ENCODE results near the gene CACNA1B. TPM values are rescaled to one million over a fixed set of nuclear protein-coding genes. Genes with fewer than 3 reads are reported as not detected.

Gene CACNA1B
- total and polyA plus RNA-seq, 2 of the 13 experiments (the other 11 are each of a cell fraction or from before 2014, with no cell fraction given), result under 0.01 to 0.04 TPM

- no peak for TF ChIP-seq ZBED4 (CRISPR knock-in tag; IDR thresholded peaks at IDR 0.05; ENCODE audit: borderline replicate concordance)
- TF ChIP-seq ZSCAN12 (CRISPR knock-in tag; IDR thresholded peaks at IDR 0.05), result no peak
- TF ChIP-seq SMAD1 (CRISPR knock-in tag; IDR thresholded peaks at IDR 0.05; ENCODE audit: borderline replicate concordance, low read depth), result no peak
Observed at GRCh38 chr9:137872296-137872695, 5.3 kb upstream of the CACNA1B start (continued).

GRCh38 chr9:137873408-137873807, 4.2 kb upstream of the CACNA1B start:
- Histone ChIP-seq H3K36me3 (replicated peaks in 1 of 2; ENCODE audit: control insufficient read depth in 1 of 2, insufficient read depth in 2 of 2, low read length in 2 of 2) (no peaks in the 10 kb centered on the region), H3K9me3 (ENCODE audit: low read length) (no peaks in the 10 kb centered on the region), H3K9ac (ENCODE audit: insufficient read depth, low read depth, low read length) (no peak overlapping the region), H3K27ac (ENCODE audit: extremely low read length, insufficient read depth, low read length) (no peak overlapping the region), H3K79me2 (ENCODE audit: insufficient read depth, low read length) (no peaks in the 10 kb centered on the region), H3K4me2 (ENCODE audit: low read depth, low read length) (no peak overlapping the region), H3K27me3 (ENCODE audit: control insufficient read depth in 1 of 2, insufficient read depth in 2 of 2, low read length in 2 of 2) (peaks cover 0 to 11% of the 10 kb centered on the region in 2 experiments; a peak in 1 of 5 replicates), H3K4me1 (ENCODE audit: insufficient read depth, low read length) (no peaks in the 10 kb centered on the region), H3K4me3 (replicated peaks in 1 of 3; ENCODE audit: insufficient read depth in 1 of 3, low read depth in 2 of 3, low read length in 3 of 3) (no peak overlapping the region), H2AFZ (ENCODE audit: low read length) (no peak overlapping the region), H4K20me1 (ENCODE audit: insufficient read depth, low read length) (no peaks in the 10 kb centered on the region)
- no TSS peak for BruUV-seq (replicated peaks)
- no peak for FAIRE-seq
- DNase-seq (ENCODE audit: low spot score), result no peak
- ATAC-seq, result no peak
- intact Hi-C loops (cut with micrococcal nuclease; ENCODE audit: unreplicated experiment), result no loop called here
- ChIA-PET POLR2A (no interaction called here), CTCF (ENCODE audit: low intra/inter-chr PET ratio, low total read pairs) (no interaction called here)
- in situ Hi-C loops (cut with HindIII; ENCODE audit: extremely low pct_ligation_motif_present, low pct_unique_long_range_greater_than_20kb), result no loop called here
- WGBS (ENCODE audit: low lambda C conversion rate), result 16% methylated on average over 3 of the region's 8 CpGs
- TF ChIP-seq GATAD1 (CRISPR knock-in tag; IDR thresholded peaks at IDR 0.05) (no peak), NR2F6 (IDR thresholded peaks at IDR 0.05) (no peak), NR2F6 (CRISPR knock-in tag; IDR thresholded peaks at IDR 0.05) (no peak), PHB2 (IDR thresholded peaks at IDR 0.05; ENCODE audit: partially characterized antibody) (no peak), FOXP1 (IDR thresholded peaks at IDR 0.05) (no peak), FOXP1 (CRISPR knock-in tag; IDR thresholded peaks at IDR 0.05) (no peak), MATR3 (CRISPR knock-in tag; IDR thresholded peaks at IDR 0.05) (no peak), HIC2 (CRISPR knock-in tag; IDR thresholded peaks at IDR 0.05; ENCODE audit: low read depth) (no peak), MNT (IDR thresholded peaks at IDR 0.05) (no peak), ZNF484 (CRISPR knock-in tag; IDR thresholded peaks at IDR 0.05; ENCODE audit: borderline replicate concordance, low read depth) (no peak)
- TF ChIP-seq, protein P1, sequence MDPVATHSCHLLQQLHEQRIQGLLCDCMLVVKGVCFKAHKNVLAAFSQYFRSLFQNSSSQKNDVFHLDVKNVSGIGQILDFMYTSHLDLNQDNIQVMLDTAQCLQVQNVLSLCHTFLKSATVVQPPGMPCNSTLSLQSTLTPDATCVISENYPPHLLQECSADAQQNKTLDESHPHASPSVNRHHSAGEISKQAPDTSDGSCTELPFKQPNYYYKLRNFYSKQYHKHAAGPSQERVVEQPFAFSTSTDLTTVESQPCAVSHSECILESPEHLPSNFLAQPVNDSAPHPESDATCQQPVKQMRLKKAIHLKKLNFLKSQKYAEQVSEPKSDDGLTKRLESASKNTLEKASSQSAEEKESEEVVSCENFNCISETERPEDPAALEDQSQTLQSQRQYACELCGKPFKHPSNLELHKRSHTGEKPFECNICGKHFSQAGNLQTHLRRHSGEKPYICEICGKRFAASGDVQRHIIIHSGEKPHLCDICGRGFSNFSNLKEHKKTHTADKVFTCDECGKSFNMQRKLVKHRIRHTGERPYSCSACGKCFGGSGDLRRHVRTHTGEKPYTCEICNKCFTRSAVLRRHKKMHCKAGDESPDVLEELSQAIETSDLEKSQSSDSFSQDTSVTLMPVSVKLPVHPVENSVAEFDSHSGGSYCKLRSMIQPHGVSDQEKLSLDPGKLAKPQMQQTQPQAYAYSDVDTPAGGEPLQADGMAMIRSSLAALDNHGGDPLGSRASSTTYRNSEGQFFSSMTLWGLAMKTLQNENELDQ (CRISPR knock-in tag; IDR thresholded peaks at IDR 0.05; ENCODE audit: borderline replicate concordance), result no peak

All from HepG2 (cell line).